Measurements from ENCODE around the gene HRAS. TPM values are rescaled to one million over a fixed set of nuclear protein-coding genes. Genes with fewer than 3 reads are reported as not detected.

HRAS gene
- total and polyA plus RNA-seq, 2 of the 13 experiments (the other 11 are each of a cell fraction or from before 2014, with no cell fraction given), result 32.9 to 50.0 TPM

GRCh38 chr11:560305-561147 is 25.1 kb upstream of the HRAS start, which contains the start of the genes LMNTD2 and RASSF7 (continued):
- TF ChIP-seq, protein P1, sequence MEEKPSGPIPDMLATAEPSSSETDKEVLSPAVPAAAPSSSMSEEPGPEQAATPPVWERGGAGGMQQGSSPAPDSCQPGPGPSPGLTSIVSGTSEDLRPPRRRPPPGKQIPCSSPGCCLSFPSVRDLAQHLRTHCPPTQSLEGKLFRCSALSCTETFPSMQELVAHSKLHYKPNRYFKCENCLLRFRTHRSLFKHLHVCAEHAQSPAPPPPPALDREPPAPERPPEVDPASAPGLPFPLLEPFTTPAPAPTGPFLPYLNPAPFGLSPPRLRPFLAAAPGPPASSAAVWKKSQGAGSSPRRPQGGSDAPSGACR (CRISPR knock-in tag; IDR thresholded peaks at IDR 0.05), result no peak; the same call in 1 of the 2 replicates
- no peak for TF ChIP-seq ZNF382 (CRISPR knock-in tag; IDR thresholded peaks at IDR 0.05; ENCODE audit: borderline replicate concordance)
- TF ChIP-seq UBTF (CRISPR knock-in tag; IDR thresholded peaks at IDR 0.05), result peak; percentile 75
- TF ChIP-seq HOXA7 (CRISPR knock-in tag; IDR thresholded peaks at IDR 0.05), result no peak
- TF ChIP-seq, protein P2, sequence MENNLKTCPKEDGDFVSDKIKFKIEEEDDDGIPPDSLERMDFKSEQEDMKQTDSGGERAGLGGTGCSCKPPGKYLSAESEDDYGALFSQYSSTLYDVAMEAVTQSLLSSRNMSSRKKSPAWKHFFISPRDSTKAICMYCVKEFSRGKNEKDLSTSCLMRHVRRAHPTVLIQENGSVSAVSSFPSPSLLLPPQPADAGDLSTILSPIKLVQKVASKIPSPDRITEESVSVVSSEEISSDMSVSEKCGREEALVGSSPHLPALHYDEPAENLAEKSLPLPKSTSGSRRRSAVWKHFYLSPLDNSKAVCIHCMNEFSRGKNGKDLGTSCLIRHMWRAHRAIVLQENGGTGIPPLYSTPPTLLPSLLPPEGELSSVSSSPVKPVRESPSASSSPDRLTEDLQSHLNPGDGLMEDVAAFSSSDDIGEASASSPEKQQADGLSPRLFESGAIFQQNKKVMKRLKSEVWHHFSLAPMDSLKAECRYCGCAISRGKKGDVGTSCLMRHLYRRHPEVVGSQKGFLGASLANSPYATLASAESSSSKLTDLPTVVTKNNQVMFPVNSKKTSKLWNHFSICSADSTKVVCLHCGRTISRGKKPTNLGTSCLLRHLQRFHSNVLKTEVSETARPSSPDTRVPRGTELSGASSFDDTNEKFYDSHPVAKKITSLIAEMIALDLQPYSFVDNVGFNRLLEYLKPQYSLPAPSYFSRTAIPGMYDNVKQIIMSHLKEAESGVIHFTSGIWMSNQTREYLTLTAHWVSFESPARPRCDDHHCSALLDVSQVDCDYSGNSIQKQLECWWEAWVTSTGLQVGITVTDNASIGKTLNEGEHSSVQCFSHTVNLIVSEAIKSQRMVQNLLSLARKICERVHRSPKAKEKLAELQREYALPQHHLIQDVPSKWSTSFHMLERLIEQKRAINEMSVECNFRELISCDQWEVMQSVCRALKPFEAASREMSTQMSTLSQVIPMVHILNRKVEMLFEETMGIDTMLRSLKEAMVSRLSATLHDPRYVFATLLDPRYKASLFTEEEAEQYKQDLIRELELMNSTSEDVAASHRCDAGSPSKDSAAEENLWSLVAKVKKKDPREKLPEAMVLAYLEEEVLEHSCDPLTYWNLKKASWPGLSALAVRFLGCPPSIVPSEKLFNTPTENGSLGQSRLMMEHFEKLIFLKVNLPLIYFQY (CRISPR knock-in tag; IDR thresholded peaks at IDR 0.05; ENCODE audit: borderline replicate concordance), result no peak; the same call in 1 of the 2 replicates
- no peak for TF ChIP-seq ZNF512 (CRISPR knock-in tag; IDR thresholded peaks at IDR 0.05)
- peak; percentile 31 for TF ChIP-seq RBM39 (IDR thresholded peaks at IDR 0.05; ENCODE audit: low read depth, low read length, poor library complexity, severe bottlenecking)
- TF ChIP-seq, protein P3, sequence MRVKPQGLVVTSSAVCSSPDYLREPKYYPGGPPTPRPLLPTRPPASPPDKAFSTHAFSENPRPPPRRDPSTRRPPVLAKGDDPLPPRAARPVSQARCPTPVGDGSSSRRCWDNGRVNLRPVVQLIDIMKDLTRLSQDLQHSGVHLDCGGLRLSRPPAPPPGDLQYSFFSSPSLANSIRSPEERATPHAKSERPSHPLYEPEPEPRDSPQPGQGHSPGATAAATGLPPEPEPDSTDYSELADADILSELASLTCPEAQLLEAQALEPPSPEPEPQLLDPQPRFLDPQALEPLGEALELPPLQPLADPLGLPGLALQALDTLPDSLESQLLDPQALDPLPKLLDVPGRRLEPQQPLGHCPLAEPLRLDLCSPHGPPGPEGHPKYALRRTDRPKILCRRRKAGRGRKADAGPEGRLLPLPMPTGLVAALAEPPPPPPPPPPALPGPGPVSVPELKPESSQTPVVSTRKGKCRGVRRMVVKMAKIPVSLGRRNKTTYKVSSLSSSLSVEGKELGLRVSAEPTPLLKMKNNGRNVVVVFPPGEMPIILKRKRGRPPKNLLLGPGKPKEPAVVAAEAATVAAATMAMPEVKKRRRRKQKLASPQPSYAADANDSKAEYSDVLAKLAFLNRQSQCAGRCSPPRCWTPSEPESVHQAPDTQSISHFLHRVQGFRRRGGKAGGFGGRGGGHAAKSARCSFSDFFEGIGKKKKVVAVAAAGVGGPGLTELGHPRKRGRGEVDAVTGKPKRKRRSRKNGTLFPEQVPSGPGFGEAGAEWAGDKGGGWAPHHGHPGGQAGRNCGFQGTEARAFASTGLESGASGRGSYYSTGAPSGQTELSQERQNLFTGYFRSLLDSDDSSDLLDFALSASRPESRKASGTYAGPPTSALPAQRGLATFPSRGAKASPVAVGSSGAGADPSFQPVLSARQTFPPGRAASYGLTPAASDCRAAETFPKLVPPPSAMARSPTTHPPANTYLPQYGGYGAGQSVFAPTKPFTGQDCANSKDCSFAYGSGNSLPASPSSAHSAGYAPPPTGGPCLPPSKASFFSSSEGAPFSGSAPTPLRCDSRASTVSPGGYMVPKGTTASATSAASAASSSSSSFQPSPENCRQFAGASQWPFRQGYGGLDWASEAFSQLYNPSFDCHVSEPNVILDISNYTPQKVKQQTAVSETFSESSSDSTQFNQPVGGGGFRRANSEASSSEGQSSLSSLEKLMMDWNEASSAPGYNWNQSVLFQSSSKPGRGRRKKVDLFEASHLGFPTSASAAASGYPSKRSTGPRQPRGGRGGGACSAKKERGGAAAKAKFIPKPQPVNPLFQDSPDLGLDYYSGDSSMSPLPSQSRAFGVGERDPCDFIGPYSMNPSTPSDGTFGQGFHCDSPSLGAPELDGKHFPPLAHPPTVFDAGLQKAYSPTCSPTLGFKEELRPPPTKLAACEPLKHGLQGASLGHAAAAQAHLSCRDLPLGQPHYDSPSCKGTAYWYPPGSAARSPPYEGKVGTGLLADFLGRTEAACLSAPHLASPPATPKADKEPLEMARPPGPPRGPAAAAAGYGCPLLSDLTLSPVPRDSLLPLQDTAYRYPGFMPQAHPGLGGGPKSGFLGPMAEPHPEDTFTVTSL (CRISPR knock-in tag; IDR thresholded peaks at IDR 0.05; ENCODE audit: borderline replicate concordance), result no peak
- TF ChIP-seq TCF7 (IDR thresholded peaks at IDR 0.05; ENCODE audit: low read depth), result no peak
